GM19035 (cell line): ENCODE measurements around the gene KRTAP5-7.
A peak's percentile ranks its signal among the peaks of the same experiment; 100 is the strongest.
"Not testable (repeated sequence)": the region's sequence is repeated elsewhere in the genome, so short reads cannot be mapped to it uniquely, and the experiment has no call there.

Experiments used
- ATAC-seq: cut with Tn5 transposase; IDR thresholded peaks from one replicate; pipeline ENCODE4 v1.9.1; 2021; ENCODE audit not compliant: unreplicated experiment

KRTAP5-7 gene

DNA sequence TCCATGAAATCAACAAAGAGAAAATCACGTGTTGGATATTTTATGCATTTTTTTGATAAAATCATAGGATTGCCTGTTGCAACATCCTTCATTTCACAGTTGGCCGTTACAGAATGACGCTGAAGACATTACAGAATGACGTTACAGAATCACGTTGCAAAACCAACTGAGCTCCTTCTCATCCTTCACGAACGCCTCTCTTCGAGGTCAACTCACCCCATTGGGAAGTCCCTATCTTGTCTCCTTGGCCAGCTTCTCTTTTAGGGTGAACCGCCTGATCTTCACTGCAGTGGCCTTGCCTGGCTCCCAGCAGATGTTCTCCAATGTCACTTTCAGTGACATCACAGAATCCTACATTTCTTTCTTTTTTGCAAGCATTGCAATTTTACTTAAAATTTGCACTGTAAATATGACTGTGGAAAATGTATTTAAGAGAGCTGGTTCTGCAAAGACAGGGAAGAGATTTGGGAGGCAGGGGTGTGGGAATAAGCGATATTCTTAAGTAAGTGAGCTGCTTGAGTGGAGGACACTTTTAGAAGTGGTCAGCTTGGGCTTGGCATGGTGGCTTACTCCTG lies 5.1 kb downstream of the KRTAP5-7 start:
- no peak for ATAC-seq

DNA sequence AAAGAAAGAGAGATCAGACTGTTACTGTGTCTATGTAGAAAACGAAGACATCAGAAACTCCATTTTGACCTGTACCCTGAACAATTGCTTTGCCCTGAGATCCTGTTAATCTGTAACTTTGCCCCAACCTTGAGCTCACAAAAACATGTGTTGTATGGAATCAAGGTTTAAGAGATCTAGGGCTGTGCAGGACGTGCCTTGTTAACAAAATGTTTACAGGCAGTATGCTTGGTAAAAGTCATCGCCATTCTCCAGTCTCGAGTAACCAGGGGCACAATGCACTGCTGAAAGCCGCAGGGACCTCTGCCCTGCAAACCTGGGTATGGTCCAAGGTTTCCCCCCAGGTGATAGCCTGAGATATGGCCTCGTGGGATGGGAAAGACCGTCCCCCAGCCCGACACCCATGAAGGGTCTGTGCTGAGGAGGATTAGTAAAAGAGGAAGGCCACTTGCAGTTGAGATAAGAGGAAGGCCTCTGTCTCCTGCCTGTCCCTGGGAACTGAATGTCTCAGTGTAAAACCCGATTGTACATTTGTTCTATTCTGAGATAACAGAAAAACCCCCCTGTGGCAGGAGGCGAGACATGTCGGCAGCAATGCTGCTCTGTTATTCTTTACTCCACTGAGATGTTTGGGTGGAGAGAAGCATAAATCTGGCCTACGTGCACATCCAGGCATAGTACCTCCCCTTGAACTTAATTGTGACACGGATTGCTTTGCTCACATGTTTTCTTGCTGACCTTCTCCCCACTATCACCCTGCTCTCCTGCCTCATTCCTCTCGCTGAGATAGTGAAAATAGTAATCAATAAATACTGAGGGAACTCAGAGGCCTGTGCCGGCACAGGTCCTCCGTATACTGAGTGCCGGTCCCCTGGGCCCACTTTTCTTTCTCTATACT lies 7.9 kb downstream of the KRTAP5-7 start:
- not testable (repeated sequence) for ATAC-seq

- ATAC-seq = no peak
Observed at GRCh38 chr11:71535825-71536224, 8.8 kb downstream of the KRTAP5-7 start.

DNA sequence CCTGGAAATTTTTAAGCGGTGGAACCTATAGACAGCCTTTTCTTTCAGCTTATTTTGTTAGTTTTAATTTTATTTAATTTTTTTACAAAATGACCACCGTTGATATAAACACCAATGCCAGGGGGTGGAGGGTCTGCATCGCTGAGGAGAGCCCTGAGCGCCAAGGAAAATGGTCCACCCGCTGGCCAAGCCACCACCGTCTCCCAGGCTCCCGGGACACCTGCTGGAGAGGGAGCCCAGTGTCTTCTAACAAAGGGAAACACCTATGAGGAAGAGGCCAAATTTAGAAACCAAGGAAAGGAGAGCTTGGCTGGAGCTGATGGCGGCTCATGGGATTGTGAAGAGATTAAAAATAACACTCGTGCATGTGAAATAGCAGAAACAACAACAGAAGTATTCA lies 10.5 kb downstream of the KRTAP5-7 start:
- no peak for ATAC-seq

DNA sequence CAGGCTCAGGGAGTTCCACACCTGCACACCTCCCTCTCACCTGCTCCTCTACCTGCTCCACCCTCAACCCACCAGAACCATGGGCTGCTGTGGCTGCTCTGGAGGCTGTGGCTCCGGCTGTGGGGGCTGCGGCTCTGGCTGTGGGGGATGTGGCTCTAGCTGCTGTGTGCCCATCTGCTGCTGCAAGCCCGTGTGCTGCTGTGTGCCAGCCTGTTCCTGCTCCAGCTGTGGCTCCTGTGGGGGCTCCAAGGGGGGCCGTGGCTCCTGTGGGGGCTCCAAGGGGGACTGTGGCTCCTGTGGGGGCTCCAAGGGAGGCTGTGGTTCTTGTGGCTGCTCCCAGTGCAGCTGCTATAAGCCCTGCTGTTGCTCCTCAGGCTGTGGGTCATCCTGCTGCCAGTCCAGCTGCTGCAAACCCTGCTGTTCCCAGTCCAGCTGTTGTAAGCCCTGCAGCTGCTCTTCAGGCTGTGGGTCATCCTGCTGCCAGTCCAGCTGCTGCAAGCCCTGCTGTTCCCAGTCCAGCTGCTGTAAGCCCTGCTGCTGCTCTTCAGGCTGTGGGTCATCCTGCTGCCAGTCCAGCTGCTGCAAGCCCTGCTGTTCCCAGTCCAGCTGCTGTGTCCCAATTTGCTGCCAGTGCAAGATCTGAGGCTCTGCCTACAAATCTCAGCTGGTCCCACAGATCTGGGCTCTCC lies 11.1 kb downstream of the KRTAP5-7 start, which contains the start of gene KRTAP5-8:
TSS of gene KRTAP5-8 (plus strand) at position 49 of the 689 bp plus-strand sequence. CDS start at position 80, 31 bp downstream.
- ATAC-seq = not testable (repeated sequence)

DNA sequence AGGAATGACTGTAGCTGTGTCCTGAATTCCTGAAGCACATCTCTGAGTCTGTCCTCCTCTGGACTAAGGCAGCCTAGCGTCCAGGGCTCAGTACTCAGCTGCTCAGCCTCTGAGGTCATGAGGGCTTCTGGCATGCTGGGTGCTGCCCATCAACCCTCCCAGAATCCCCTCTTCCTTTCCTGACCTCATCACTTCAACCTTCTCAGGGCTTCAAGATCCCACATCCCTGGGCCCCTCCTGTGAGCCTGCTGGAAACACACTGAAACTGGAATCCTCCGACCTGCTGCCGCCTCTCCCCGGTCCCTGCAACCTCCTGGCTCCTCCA lies 11.6 kb downstream of the KRTAP5-7 start:
- no peak for ATAC-seq

- no peak for ATAC-seq
Observed at GRCh38 chr11:71539017-71539416, 11.9 kb downstream of the KRTAP5-7 start.

DNA sequence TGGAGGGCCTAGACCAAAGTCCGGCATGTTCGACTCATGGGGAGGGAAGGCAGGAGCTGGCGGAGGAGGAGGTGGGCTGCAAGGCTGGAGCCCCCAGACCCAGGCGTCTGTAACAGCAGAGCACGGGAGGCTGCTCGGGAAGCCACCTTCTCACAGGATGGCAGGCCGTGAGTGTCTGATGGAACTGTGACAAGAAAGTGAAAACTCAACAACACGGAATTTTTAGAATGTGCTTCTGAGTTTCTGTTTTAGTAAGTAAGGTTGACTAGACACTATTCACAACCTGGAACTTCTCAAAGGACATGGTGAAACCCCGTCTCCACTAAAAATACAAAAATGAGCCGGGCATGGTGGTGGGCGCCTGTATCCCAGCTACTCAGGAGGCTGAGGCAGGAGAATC lies 12.9 kb downstream of the KRTAP5-7 start:
- not testable (repeated sequence) for ATAC-seq

DNA sequence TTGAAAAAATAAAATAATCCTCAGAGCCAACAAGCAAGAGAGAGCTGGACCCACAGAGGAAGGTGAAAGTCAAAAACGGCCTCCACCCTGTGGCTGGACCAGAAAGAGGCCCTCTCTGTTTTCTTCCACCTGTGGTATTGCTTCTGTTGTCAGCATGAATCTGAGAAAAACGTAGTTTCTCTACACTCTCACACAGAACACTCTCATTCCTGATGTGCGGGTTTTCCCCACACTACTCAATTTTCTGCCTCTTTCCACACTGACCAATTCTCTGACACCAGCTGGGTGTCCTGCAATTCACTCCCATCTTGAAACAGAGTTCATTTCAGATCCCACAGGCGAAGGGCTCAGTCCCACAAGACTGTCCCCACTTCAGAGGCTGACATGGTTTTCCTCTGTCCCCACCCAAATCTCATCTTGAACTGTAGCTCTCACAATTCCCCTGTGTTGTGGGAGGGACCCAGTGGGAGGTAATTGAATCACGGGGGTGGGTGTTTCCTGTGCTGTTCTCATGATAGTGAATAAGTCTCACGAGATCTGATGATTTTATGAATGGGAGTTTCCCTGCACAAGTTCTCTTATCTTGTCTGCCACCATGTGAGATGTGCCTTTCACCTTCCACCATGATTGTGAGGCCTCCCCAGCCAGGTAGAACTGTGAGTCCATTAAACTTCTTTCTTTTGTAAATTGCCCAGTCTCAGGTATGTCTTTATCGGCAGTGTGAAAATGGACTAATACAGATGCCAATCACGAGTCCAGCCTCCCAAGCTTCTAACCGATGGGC lies 13.6 kb downstream of the KRTAP5-7 start:
- ATAC-seq = peak; percentile 55

- no peak for ATAC-seq
Observed at GRCh38 chr11:71542382-71542781, 15.3 kb downstream of the KRTAP5-7 start.

- ATAC-seq = no peak
Observed at GRCh38 chr11:71542879-71543777, 16.1 kb downstream of the KRTAP5-7 start.

- ATAC-seq = no peak
Observed at GRCh38 chr11:71543866-71544265, 16.8 kb downstream of the KRTAP5-7 start.

GRCh38 chr11:71544525-71545214 lies 17.6 kb downstream of the KRTAP5-7 start:
- ATAC-seq = no peak

DNA sequence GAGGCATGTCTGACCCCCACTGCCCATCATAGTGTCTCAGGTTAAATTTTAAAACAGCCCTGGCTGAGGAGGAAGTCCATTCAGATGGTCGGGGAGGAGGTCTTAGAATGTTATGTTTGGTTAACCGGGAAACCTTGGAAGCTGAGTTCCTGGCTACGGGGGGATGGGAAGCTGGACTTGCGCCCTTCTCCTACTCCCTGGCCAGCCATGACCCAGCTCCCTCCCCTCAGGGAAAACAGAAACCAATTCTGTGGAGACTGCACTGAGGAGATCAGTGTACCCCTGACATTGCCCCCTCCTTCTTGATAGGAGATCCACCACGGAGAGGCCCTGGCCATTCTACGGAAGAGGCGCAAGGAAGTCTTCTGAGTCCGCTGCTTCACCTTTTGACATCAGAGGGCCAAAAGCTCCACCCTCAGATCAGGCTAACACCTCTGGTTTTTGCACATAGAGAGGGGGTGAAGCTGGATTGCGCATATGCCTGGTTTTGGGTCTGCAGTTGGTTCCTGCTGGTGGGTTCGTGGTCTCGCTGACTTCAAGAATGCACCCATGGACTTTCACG lies 18.4 kb downstream of the KRTAP5-7 start:
- ATAC-seq = no peak

- no peak for ATAC-seq
Observed at GRCh38 chr11:71548120-71548519, 21.1 kb downstream of the KRTAP5-7 start, which contains the start of gene KRTAP5-9. TSS of gene KRTAP5-9 (plus strand) at chr11:71548420. CDS start at chr11:71548658, 238 bp downstream.

DNA sequence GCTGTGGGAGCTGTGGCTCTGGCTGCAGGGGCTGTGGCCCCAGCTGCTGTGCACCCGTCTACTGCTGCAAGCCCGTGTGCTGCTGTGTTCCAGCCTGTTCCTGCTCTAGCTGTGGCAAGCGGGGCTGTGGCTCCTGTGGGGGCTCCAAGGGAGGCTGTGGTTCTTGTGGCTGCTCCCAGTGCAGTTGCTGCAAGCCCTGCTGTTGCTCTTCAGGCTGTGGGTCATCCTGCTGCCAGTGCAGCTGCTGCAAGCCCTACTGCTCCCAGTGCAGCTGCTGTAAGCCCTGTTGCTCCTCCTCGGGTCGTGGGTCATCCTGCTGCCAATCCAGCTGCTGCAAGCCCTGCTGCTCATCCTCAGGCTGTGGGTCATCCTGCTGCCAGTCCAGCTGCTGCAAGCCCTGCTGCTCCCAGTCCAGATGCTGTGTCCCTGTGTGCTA lies 21.7 kb downstream of the KRTAP5-7 start:
- no peak for ATAC-seq

DNA sequence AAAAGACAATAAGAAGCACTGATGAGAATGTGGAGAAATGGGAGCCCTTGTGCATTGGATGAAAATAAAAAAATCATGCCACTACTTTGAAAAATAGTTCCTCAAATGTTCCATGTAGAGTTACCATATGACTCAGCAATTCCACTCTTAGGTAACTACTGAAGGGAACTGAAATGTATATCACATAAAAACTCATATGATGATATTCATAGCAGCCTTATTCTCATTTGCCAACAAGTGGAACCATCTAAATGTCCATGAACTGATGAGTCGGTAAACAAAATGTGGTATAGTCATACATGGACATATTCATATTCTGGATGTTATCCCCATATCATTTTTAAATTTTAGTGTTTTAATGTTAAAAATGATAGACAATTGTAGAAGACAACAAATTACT lies 24.6 kb downstream of the KRTAP5-7 start:
- ATAC-seq = no peak

DNA sequence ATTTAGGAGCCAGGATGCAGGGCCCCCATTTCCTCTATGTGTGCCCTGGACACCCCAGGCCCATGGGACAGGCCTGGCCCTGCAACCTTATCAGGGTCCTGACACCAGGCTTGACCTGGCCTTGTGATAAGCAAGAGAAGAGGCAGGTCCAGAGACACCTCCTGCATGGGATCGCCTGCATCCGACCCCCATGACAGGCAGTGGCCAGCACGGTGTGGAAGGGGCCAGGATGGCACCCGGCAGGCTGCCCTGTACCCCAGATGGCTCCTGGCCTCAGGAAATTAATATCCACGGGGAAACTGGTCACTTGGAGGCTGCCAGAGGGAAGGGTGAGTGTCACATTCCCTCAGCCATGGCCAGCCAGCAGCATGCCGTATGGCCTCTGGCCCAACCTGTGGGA lies 27.9 kb downstream of the KRTAP5-7 start:
- ATAC-seq = no peak

GRCh38 chr11:71555508-71555907 lies 28.4 kb downstream of the KRTAP5-7 start:
- ATAC-seq = no peak
